HG03575 (cell line): ENCODE results near the gene CFAP53.

Experiments used
- ATAC-seq: cut with Tn5 transposase; IDR thresholded peaks from one replicate; pipeline ENCODE4 v1.9.1; 2021; ENCODE audit not compliant: unreplicated experiment, insufficient number of reproducible peaks, low FRiP score; ENCODE audit errors: extremely low read depth

The CFAP53 gene

DNA sequence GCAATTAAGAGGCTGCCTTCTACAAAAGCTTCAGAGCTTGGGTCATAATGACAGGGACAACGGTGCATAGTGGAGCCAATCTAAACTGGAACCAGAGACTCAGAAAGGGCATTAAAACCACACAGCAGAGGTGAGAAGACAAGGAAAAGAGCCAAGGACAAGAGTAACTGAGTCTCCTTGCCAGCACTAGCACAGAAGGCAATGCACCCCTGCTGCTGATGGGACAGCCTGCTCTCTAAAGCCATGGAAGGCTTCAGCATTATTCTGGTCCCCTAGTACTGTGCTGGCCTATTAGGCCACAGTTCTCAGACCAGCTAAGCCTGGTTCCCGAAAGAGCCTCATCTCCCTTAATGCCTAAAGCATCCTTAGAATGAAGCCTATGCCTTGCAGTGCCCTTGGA is 86.8 kb downstream of the CFAP53 start:
- no peak for ATAC-seq

- no peak for ATAC-seq
These were observed 88.9 kb downstream of the CFAP53 start for GRCh38 chr18:50177294-50177992.
